ENCODE measurements around the gene ARID1A.

ARID1A gene

GRCh38 chr1:26826261-26827105 is 130.7 kb downstream of the ARID1A start, which contains the start of gene ZDHHC18:
Gene ZDHHC18 (plus strand): TSS chr1:26826688. CDS start chr1:26826805, 117 bp downstream.
- no peak for DNase-seq (ENCODE audit: low read depth in 2 of 2)

DNA sequence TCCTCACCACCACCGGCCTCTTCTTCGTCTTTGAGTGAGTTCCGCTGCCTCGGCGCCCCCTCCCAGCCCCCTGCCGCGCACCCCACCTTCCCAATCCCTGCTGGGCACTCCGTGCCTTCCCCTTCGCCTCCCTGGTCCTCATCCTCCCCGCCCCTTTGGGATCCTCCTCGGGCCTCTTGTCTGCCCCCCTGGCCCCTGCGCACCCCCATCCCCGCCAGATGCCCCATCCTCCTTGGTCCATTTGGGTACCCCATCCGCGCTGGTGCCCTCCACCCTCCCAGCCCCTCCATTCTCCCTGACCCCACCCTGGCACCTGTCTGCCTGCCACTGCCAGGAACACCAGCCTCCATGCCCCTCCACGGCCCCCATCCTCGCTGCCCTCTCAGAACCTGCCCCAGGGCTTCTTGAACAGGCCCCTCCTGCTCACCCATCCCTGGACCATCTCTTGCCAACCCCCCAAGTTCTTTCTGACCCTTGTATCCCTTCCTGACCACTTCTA is 131.3 kb downstream of the ARID1A start:
- no peak for DNase-seq (ENCODE audit: low read depth in 2 of 2)

GRCh38 chr1:26827663-26828062 is 131.8 kb downstream of the ARID1A start:
- no peak for DNase-seq (ENCODE audit: low read depth in 2 of 2)

GRCh38 chr1:26828411-26828991 is 132.7 kb downstream of the ARID1A start:
- no peak for DNase-seq (ENCODE audit: low read depth in 2 of 2)

- DNase-seq (ENCODE audit: low read depth in 2 of 2) = no peak
Observed at GRCh38 chr1:26829184-26829911, 133.5 kb downstream of the ARID1A start.

- no peak for DNase-seq (ENCODE audit: low read depth in 2 of 2)
Observed at GRCh38 chr1:26831059-26831458, 135.2 kb downstream of the ARID1A start.
